Endothelial cell (in vitro differentiated cells): ENCODE measurements around the gene ASB13. TPM values are rescaled to one million over a fixed set of nuclear protein-coding genes. Genes with fewer than 3 reads are reported as not detected.

Experiments
- DNase-seq: peaks from one replicate; pipeline ENCODE4 v3.0.0; 2021; ENCODE audit warnings: low spot score
- H3K27ac Mint-ChIP-seq: one replicate; pipeline ENCODE4 v1.8.0; 2021; ENCODE audit warnings: mixed read lengths, inconsistent platforms; ENCODE audit not compliant: unreplicated experiment
- H3K27me3 Mint-ChIP-seq: one replicate; pipeline ENCODE4 v1.8.0; 2021; ENCODE audit warnings: mild to moderate bottlenecking, moderate library complexity, mixed read lengths, inconsistent platforms; ENCODE audit not compliant: unreplicated experiment
- H3K36me3 Mint-ChIP-seq: one replicate; pipeline ENCODE4 v1.8.0; 2021; ENCODE audit warnings: mild to moderate bottlenecking, low read depth, mixed read lengths, inconsistent platforms; ENCODE audit not compliant: unreplicated experiment
- H3K4me1 Mint-ChIP-seq: one replicate; pipeline ENCODE4 v1.8.0; 2021; ENCODE audit warnings: mild to moderate bottlenecking, mixed read lengths, inconsistent platforms; ENCODE audit not compliant: unreplicated experiment
- H3K4me3 Mint-ChIP-seq: one replicate; pipeline ENCODE4 v1.8.0; 2021; ENCODE audit warnings: mild to moderate bottlenecking, mixed read lengths, inconsistent platforms; ENCODE audit not compliant: unreplicated experiment
- H3K9me3 Mint-ChIP-seq: one replicate; pipeline ENCODE4 v1.8.0; 2021; ENCODE audit warnings: mixed read lengths, inconsistent platforms; ENCODE audit not compliant: unreplicated experiment
- total RNA-seq: library from RNA; stranded (reverse); fragmentation: NEBNext Ultra II Directional; extraction: Animal tissue kit (Norgen Biotek cat#: 25700); gene quantifications from one replicate; pipeline ENCODE4 v1.2.1, GENCODE V29; 2021; ENCODE audit not compliant: unreplicated experiment
- TF ChIP-seq, protein P1 (sequence below): fragments of 200-600 bp; sonication (generic); IDR thresholded peaks from one replicate; pipeline ENCODE4 v1.5.0; 2021; ENCODE audit warnings: antibody characterized with exemption; ENCODE audit not compliant: unreplicated experiment

The ASB13 gene
- total RNA-seq, 1 donor from 2014 or later, result 22.5 TPM

DNA sequence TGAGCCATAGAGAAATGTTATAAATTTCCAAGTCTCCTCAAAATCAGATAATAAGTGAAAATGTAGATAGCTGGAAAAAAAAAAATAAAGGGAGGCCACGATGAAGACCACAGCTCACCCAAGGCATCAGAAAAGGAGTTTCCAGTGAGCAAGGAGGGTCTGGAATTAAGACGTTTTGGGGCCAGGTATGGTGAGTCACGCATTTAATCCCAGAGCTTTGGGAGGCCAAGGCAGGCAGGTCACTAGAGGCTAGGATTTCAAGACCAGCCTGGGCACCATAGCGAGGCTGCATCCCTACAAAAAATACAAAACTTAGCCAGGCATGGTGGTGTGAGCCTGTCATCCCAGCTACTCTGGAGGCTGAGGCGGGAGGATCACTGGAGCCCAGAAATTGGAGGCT lies 65.5 kb downstream of the ASB13 start:
- H3K27me3 Mint-ChIP-seq, result peaks cover 18% of the 10 kb centered on the region
- H3K9me3 Mint-ChIP-seq, result no peaks in the 10 kb centered on the region
- TF ChIP-seq, protein P1, sequence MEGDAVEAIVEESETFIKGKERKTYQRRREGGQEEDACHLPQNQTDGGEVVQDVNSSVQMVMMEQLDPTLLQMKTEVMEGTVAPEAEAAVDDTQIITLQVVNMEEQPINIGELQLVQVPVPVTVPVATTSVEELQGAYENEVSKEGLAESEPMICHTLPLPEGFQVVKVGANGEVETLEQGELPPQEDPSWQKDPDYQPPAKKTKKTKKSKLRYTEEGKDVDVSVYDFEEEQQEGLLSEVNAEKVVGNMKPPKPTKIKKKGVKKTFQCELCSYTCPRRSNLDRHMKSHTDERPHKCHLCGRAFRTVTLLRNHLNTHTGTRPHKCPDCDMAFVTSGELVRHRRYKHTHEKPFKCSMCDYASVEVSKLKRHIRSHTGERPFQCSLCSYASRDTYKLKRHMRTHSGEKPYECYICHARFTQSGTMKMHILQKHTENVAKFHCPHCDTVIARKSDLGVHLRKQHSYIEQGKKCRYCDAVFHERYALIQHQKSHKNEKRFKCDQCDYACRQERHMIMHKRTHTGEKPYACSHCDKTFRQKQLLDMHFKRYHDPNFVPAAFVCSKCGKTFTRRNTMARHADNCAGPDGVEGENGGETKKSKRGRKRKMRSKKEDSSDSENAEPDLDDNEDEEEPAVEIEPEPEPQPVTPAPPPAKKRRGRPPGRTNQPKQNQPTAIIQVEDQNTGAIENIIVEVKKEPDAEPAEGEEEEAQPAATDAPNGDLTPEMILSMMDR, result no peak
- H3K36me3 Mint-ChIP-seq, result no peaks in the 10 kb centered on the region
- H3K27ac Mint-ChIP-seq, result no peak overlapping the region
- H3K4me1 Mint-ChIP-seq, result peaks cover 47% of the 10 kb centered on the region
- no peak for DNase-seq
- no peak overlapping the region for H3K4me3 Mint-ChIP-seq

DNA sequence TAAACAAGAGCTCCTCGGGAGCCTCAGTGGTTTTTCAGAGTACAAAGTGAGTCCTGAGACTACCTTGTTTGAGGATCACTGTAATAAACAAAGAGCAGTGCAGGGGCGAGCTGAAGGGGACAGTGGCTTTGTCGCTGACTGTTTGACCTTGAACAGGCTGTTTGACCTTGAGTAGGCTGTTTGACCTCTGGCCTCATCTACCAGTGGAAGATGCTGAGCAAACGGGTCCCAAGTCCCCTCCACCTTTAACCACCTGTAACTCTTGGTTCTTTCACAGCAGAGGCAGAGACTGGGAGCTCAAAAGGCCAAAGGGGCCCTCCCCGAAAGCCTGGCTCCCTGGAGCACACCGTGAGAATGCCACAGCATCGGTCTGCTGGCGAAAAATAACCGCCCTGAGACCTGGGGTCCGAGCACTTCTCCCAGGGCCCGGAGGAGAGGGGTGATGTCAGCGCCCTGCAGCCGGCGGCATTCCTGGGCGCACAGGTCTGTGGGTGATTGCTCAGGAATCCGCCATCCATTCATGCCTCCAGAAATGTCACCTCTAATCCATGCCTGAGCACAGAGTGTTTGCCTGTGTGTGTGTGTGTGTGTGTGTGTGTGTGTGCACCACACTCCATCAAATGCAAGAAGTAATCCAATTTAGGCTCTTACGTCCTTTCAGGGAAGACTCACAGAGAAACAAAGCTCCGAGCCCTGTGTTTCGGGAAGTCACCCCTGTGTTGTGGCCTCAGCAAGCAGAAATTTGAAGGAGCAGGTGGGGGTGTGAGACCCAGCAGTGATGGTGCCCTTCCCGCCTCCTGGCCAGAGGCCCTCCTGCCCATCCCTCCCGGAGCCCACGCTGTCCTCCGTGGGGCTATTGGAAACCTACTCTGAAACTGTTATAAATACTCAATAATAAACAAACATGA lies 66.5 kb downstream of the ASB13 start:
- no peaks in the 10 kb centered on the region for H3K9me3 Mint-ChIP-seq
- DNase-seq, result no peak
- no peak overlapping the region for H3K4me3 Mint-ChIP-seq
- H3K4me1 Mint-ChIP-seq, result peaks cover 54% of the 10 kb centered on the region
- TF ChIP-seq, protein P1, result no peak
- no peaks in the 10 kb centered on the region for H3K36me3 Mint-ChIP-seq
- H3K27ac Mint-ChIP-seq, result no peak overlapping the region
- H3K27me3 Mint-ChIP-seq, result peaks cover 19% of the 10 kb centered on the region

DNA sequence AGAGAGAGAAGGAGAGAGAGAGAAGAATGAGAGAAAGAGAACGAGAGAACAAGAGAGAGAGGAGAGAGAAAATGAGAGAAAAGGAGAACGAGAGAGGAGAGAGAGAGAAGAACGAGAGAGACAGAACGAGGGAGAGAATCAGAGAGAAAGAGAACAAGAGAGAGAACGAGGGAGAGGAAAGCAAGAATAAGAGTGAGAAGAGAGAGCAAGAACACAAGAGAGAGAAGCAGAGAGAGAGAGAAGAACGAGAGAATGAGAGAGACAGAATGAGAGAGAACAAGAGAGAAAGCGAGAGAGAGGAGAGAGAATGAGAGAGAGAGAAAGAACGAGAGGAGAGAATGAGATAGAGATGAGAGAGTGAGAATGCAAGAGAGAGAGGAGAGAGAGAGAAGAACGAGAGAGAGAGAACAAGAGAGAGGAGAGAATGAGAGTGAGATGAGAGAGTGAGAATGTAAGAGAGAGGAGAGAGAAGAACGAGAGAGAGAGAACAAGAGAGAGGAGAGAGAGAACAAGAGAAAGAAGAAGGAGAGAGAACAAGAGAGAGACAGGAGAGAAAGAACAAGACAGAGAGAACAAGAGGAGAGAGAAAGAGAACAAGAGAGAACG lies 68.2 kb downstream of the ASB13 start:
- DNase-seq, result no peak
- TF ChIP-seq, protein P1, result no peak
- Mint-ChIP-seq H3K9me3 (no peaks in the 10 kb centered on the region), H3K27ac (peak overlapping the region; percentile 11), H3K4me1 (peaks cover 68% of the 10 kb centered on the region), H3K27me3 (peaks cover 18% of the 10 kb centered on the region), H3K36me3 (no peaks in the 10 kb centered on the region), H3K4me3 (no peak overlapping the region)

DNA sequence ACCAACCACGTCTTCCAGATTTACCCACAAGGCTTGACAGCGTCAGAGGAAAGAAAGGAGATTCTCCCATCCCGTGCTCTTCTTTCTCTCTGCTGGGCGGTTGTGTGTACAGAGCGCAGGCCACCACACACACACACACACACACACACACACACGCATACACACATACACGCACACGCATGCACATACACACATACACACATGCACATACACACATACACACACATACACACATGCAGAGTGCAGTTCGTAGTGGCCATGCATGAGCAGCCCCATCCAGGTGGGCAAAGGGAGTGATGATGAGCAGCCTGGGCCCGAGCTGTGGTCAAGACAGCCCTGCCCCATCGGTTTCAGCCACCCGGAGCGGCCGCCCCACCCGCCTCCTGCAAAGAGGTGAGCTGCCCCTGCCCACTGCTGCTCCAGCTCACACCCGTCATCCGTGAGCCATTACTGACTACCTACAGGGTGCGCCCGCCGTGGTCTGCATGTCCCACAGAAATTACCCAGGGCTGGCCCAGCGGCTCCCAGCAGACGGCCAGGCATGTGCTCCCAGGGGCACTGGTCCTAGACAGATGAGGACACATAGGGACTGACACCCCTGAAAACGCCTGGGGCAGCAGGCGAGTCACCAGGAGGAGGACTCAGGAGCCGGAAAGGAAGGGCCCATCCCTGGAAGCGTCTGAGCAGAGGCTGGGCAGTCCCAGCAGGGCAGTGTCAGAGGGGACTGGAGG lies 69.6 kb downstream of the ASB13 start:
- no peak for DNase-seq
- no peaks in the 10 kb centered on the region for H3K36me3 Mint-ChIP-seq
- H3K27ac Mint-ChIP-seq, result no peak overlapping the region
- peaks cover 16% of the 10 kb centered on the region for H3K27me3 Mint-ChIP-seq
- peaks cover 66% of the 10 kb centered on the region for H3K4me1 Mint-ChIP-seq
- TF ChIP-seq, protein P1, result no peak
- H3K9me3 Mint-ChIP-seq, result no peaks in the 10 kb centered on the region
- H3K4me3 Mint-ChIP-seq, result no peak overlapping the region
